H1 (cell line): ENCODE data around the gene LRRFIP1. TPM values are rescaled to one million over a fixed set of nuclear protein-coding genes. Genes with fewer than 3 reads are reported as not detected.

Source experiments
- CTCF ChIA-PET: fragments of 300-600 bp; sonication (Branson Sonifier 250); formaldehyde crosslinking; loops from one replicate; lab custom pipeline; 2021; ENCODE audit not compliant: partially characterized antibody; lab: Charles Lee
- POLR2A ChIA-PET: fragments of 300-600 bp; sonication (Branson Sonifier 250); formaldehyde crosslinking; loops from one replicate; lab custom pipeline; 2021; ENCODE audit warnings: inconsistent platforms; ENCODE audit not compliant: partially characterized antibody; lab: Charles Lee
- DNase-seq, 2 experiments: peaks; one replicate each; pipeline versions ENCODE4 v3.0.0 to v3.0.0-alpha.2; 2010 to 2022; ENCODE audit warnings: low spot score in 2 of 2, low read depth in 1 of 2, mixed read lengths in 1 of 2
- FAIRE-seq: peaks from 2 replicates; lab custom pipeline; 2011; peaks lifted over from hg19 to GRCh38; lab: Jason Lieb, UNC
- H2AFZ ChIP-seq: 2 replicates; pipeline ENCODE4 v1.8.1; 2012; ENCODE audit warnings: low read length, inconsistent platforms
- H2AK5ac ChIP-seq: 2 replicates; pipeline ENCODE4 v1.6.1; 2013; ENCODE audit warnings: low read depth, low read length
- H2BK120ac ChIP-seq: replicated peaks from 2 replicates; pipeline ENCODE3; 2013; ENCODE audit warnings: low read depth, low read length, inconsistent platforms
- H2BK12ac ChIP-seq: 2 replicates; pipeline ENCODE4 v1.6.1; 2013; ENCODE audit warnings: low read depth, low read length
- H2BK15ac ChIP-seq: 2 replicates; pipeline ENCODE4 v1.6.1; 2013; ENCODE audit warnings: low read length
- H2BK20ac ChIP-seq: 2 replicates; pipeline ENCODE4 v1.6.1; 2013; ENCODE audit warnings: low read length
- H2BK5ac ChIP-seq: 2 replicates; pipeline ENCODE4 v1.6.1; 2013; ENCODE audit warnings: low read depth, low read length
- H3K14ac ChIP-seq: 2 replicates; pipeline ENCODE4 v1.6.1; 2013; ENCODE audit warnings: inconsistent platforms; ENCODE audit not compliant: insufficient read length
- H3K18ac ChIP-seq: 2 replicates; pipeline ENCODE4 v1.6.1; 2013; ENCODE audit warnings: low read length; ENCODE audit errors: extremely low read depth
- H3K23ac ChIP-seq: 2 replicates; pipeline ENCODE4 v1.6.1; 2013; ENCODE audit warnings: inconsistent platforms; ENCODE audit not compliant: insufficient read length
- H3K23me2 ChIP-seq: 2 replicates; pipeline ENCODE4 v1.6.1; 2013; ENCODE audit warnings: low read depth, low read length
- H3K27ac ChIP-seq: 2 replicates; pipeline ENCODE4 v1.6.1; 2011; ENCODE audit warnings: low read depth, low read length, inconsistent platforms
- H3K27me3 ChIP-seq, 4 experiments: replicated peaks in 1 of 4; 1 replicate in 1 of 4; 2 replicates in 3 of 4; pipeline versions ENCODE4 v1.6.1 to v1.8.1; 2011 to 2013; ENCODE audit warnings: low read length in 3 of 4, mild to moderate bottlenecking in 3 of 4, inconsistent platforms in 2 of 4, mixed read lengths in 2 of 4, moderate library complexity in 1 of 4; ENCODE audit not compliant: control insufficient read depth in 3 of 4, insufficient read depth in 3 of 4; ENCODE audit errors: extremely low read depth in 1 of 4
- H3K36me3 ChIP-seq, 4 experiments: 2 replicates each; pipeline versions ENCODE4 v1.6.1 to v1.8.1; 2011 to 2013; ENCODE audit warnings: mild to moderate bottlenecking in 4 of 4, low read length in 3 of 4, moderate library complexity in 2 of 4, control low read depth in 1 of 4, inconsistent platforms in 1 of 4; ENCODE audit not compliant: insufficient read depth in 4 of 4, control insufficient read depth in 2 of 4
- H3K4ac ChIP-seq: replicated peaks from 2 replicates; pipeline ENCODE3; 2013; ENCODE audit warnings: low read length, low read depth, mixed read lengths, inconsistent platforms; ENCODE audit not compliant: insufficient read length
- H3K4me1 ChIP-seq, 4 experiments: replicated peaks in 1 of 4; 1 replicate in 1 of 4; 2 replicates in 3 of 4; pipeline versions ENCODE4 v1.6.1 to v1.8.1; 2011 to 2013; ENCODE audit warnings: low read length in 3 of 4, inconsistent platforms in 2 of 4, mixed read lengths in 1 of 4; ENCODE audit not compliant: insufficient read depth in 4 of 4, control insufficient read depth in 3 of 4
- H3K4me2 ChIP-seq, 2 experiments: 2 replicates each; pipeline versions ENCODE4 v1.6.1 to v1.8.1; 2011 to 2013; ENCODE audit warnings: low read depth in 2 of 2, low read length in 2 of 2, control low read depth in 1 of 2, inconsistent platforms in 1 of 2, mild to moderate bottlenecking in 1 of 2; ENCODE audit not compliant: insufficient read depth in 1 of 2
- H3K4me3 ChIP-seq, 4 experiments: fragments of 200-600, 300-600 bp in 1 of 4; sonication (generic), shearing (Covaris generic), sonication (Bioruptor Twin) in 1 of 4; 2 replicates each; pipeline versions ENCODE4 v1.5.1 to v1.8.1; 2011 to 2016; ENCODE audit warnings: low read length in 4 of 4, low read depth in 3 of 4, control low read depth in 2 of 4, inconsistent platforms in 2 of 4, mild to moderate bottlenecking in 2 of 4, mixed read lengths in 1 of 4, moderate library complexity in 1 of 4; ENCODE audit not compliant: insufficient read depth in 2 of 4; ENCODE audit errors: extremely low read depth in 1 of 4
- H3K56ac ChIP-seq: replicated peaks from 2 replicates; pipeline ENCODE3; 2013; ENCODE audit warnings: low read depth, mild to moderate bottlenecking, mixed read lengths, low read length, inconsistent platforms; ENCODE audit not compliant: insufficient read length
- H3K79me1 ChIP-seq: 2 replicates; pipeline ENCODE4 v1.6.1; 2013; ENCODE audit warnings: low read depth, low read length, control low read depth
- H3K79me2 ChIP-seq, 2 experiments: 2 replicates each; pipeline versions ENCODE4 v1.6.1 to v1.8.1; 2012 to 2013; ENCODE audit warnings: low read length in 2 of 2, mild to moderate bottlenecking in 2 of 2, inconsistent platforms in 1 of 2; ENCODE audit not compliant: insufficient read depth in 2 of 2, control insufficient read depth in 1 of 2
- H3K9ac ChIP-seq, 4 experiments: replicated peaks in 1 of 4; 1 replicate in 1 of 4; 2 replicates in 3 of 4; pipeline versions ENCODE4 v1.6.1 to v1.8.1; 2011 to 2013; ENCODE audit warnings: low read depth in 3 of 4, low read length in 3 of 4, control low read depth in 2 of 4, mild to moderate bottlenecking in 2 of 4, moderate library complexity in 2 of 4, inconsistent platforms in 1 of 4; ENCODE audit errors: extremely low read depth in 1 of 4
- H3K9me3 ChIP-seq, 2 experiments: 2 replicates each; pipeline versions ENCODE4 v1.6.1 to v1.8.1; 2012 to 2013; ENCODE audit warnings: mild to moderate bottlenecking in 2 of 2, moderate library complexity in 2 of 2, control low read depth in 1 of 2, inconsistent platforms in 1 of 2, low read depth in 1 of 2, low read length in 1 of 2, mixed read lengths in 1 of 2; ENCODE audit not compliant: insufficient read depth in 2 of 2
- H4K20me1 ChIP-seq, 2 experiments: replicated peaks in 1 of 2; 2 replicates each; pipeline versions ENCODE3 to v1.8.1; 2011 to 2013; ENCODE audit warnings: inconsistent platforms in 2 of 2, low read length in 2 of 2, mild to moderate bottlenecking in 1 of 2; ENCODE audit not compliant: insufficient read depth in 2 of 2, control insufficient read depth in 1 of 2
- H4K5ac ChIP-seq: 2 replicates; pipeline ENCODE4 v1.6.1; 2013; ENCODE audit warnings: low read length, low read depth, mixed read lengths, inconsistent platforms; ENCODE audit not compliant: insufficient read length
- H4K8ac ChIP-seq: 2 replicates; pipeline ENCODE4 v1.8.0; 2013; ENCODE audit warnings: mild to moderate bottlenecking, moderate library complexity, low read length, inconsistent platforms; ENCODE audit not compliant: insufficient read depth; ENCODE audit errors: extremely low read depth
- H4K91ac ChIP-seq: replicated peaks from 2 replicates; pipeline ENCODE3; 2013; ENCODE audit warnings: low read length, mixed read lengths, inconsistent platforms; ENCODE audit not compliant: insufficient read length
- BACH1 ChIP-seq: IDR thresholded peaks from 2 replicates; pipeline ENCODE4 v1.6.1; 2012; ENCODE audit warnings: low read length, improper control_type of control experiment
- BCL11A ChIP-seq, 2 experiments: IDR thresholded peaks; one replicate each; pipeline ENCODE4 v1.6.1; 2011; ENCODE audit warnings: low read depth in 2 of 2, low read length in 2 of 2, mild to moderate bottlenecking in 2 of 2
- CEBPB ChIP-seq: IDR thresholded peaks from 2 replicates; pipeline ENCODE4 v1.6.1; 2012; ENCODE audit warnings: low read depth, low read length
- GABPA ChIP-seq: IDR thresholded peaks from 2 replicates; pipeline ENCODE4 v1.6.1; 2011; ENCODE audit warnings: mild to moderate bottlenecking, low read length, moderate library complexity, borderline replicate concordance; ENCODE audit not compliant: insufficient read depth
- RXRA ChIP-seq: IDR thresholded peaks from 2 replicates; pipeline ENCODE4 v1.6.1; 2011; ENCODE audit warnings: low read depth, mild to moderate bottlenecking, low read length, moderate library complexity; ENCODE audit not compliant: insufficient read depth
- SRF ChIP-seq: IDR thresholded peaks from 2 replicates; pipeline ENCODE4 v1.6.1; 2011; ENCODE audit warnings: mild to moderate bottlenecking, low read depth, low read length, moderate library complexity
- TAF7 ChIP-seq: optimal IDR thresholded peaks from 2 replicates; pipeline ENCODE3; 2011; ENCODE audit warnings: low read depth, mild to moderate bottlenecking, inconsistent platforms, low read length, moderate library complexity, borderline replicate concordance
- TBP ChIP-seq: IDR thresholded peaks from 2 replicates; pipeline ENCODE4 v1.6.1; 2011; ENCODE audit warnings: low read depth, low read length, improper control_type of control experiment
- WGBS, 2 experiments: shearing (Covaris generic) in 1 of 2; methylation state at CpG; one replicate each; pipeline versions ENCODE4 v1.1.6 to v1.1.7; 2013 to 2015; ENCODE audit warnings: low lambda C conversion rate in 2 of 2, mixed read lengths in 2 of 2, inconsistent platforms in 1 of 2, low coverage in 1 of 2, missing lambda C conversion rate in 1 of 2; ENCODE audit not compliant: insufficient replicate concordance in 2 of 2, insufficient coverage in 1 of 2, insufficient read length in 1 of 2; ENCODE audit errors: extremely low coverage in 1 of 2, missing lambda C conversion rate in 1 of 2; 5-methylcytosine and 5-hydroxymethylcytosine counted together
- polyA plus RNA-seq, 7 experiments: library from polyadenylated mRNA; depleted of rRNA in 3 of 7; stranded (reverse) in 5 of 7; unstranded in 2 of 7; fragments of >200 nt in 5 of 7; fragments of 200-250 nt in 2 of 7; gene quantifications; 1 replicate in 5 of 7; 2 replicates in 1 of 7; 4 replicates in 1 of 7; pipeline versions ENCODE4 v1.2.1 to v1.2.3, GENCODE V29; 2011 to 2013; ENCODE audit warnings: missing spikeins in 2 of 7, mixed read lengths in 2 of 7
- total RNA-seq: library from RNA; stranded (reverse); fragmentation: NEBNext Ultra II Directional; extraction: Animal tissue kit (Norgen Biotek cat#: 25700); gene quantifications from 2 replicates; pipeline ENCODE4 v1.2.1, GENCODE V29; 2021
- TF ChIP-seq, protein P1 (sequence below): IDR thresholded peaks from 2 replicates; pipeline ENCODE4 v1.6.1; 2012; ENCODE audit warnings: inconsistent platforms
- TF ChIP-seq, protein P2 (sequence below): IDR thresholded peaks from 2 replicates; pipeline ENCODE4 v1.6.1; 2012; ENCODE audit warnings: low read length, inconsistent platforms

Gene LRRFIP1
- total and polyA plus RNA-seq, 2 of the 8 experiments (the other 6 are each of a cell fraction or from before 2014, with no cell fraction given) = 12.1 to 75.8 TPM

DNA sequence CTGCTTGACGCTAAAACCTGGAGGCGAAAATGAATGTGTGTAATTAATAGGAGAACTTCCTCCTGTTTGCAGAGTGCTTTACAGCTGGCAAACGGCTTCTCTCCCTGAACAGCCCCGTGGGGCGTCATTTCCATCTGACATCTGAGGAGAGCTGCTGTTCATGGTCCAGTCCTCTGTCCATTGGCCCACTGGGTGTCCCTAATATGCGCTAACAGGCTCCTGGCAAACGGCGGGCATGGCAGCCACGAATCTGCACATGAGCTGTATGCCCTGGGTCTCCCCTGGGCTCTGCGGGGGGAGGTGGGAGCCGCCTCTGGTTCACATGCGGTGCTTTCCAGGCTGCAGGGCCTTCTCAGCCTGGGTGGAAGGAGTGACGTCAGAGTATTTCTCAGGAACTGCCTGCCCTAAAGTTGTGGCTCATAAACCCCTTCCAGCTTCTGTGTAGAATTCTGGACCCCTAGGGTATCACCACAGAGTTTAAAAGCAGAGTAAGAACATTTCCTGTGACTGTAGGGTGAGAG, 73.2 kb downstream of the LRRFIP1 start:
- Histone ChIP-seq H4K20me1 (peaks cover 3 to 18% of the 10 kb centered on the region in 2 experiments), H4K91ac (no peak overlapping the region), H3K36me3 (no peaks in the 10 kb centered on the region), H3K4me1 (peaks cover 24 to 48% (median 41%) of the 10 kb centered on the region in 4 experiments), H3K14ac (no peak overlapping the region), H3K23ac (no peak overlapping the region), H3K4me2 (0 out of 4 replicates have a peak overlapping the region, but pooled peaks of 1 of the 2 experiments have one; percentile 14), H3K79me2 (peaks cover 0 to 86% of the 10 kb centered on the region in 2 experiments; a peak in 2 of 4 replicates), H3K79me1 (peaks cover 16% of the 10 kb centered on the region), H3K56ac (no peak overlapping the region), H3K4me3 (no peak overlapping the region), H2AK5ac (no peak overlapping the region), H3K27me3 (no peaks in the 10 kb centered on the region), H4K5ac (no peak overlapping the region), H2AFZ (no peak overlapping the region), H2BK5ac (peak overlapping the region; percentile 66; the same call in 1 of the 2 replicates), H3K9ac (no peak overlapping the region), H3K23me2 (no peaks in the 10 kb centered on the region), H3K4ac (peak overlapping the region; percentile 47), H4K8ac (no peak overlapping the region), H3K9me3 (no peaks in the 10 kb centered on the region), H3K27ac (no peak overlapping the region), H2BK15ac (no peak overlapping the region; the same call in 1 of the 2 replicates), H2BK120ac (no peak overlapping the region), H2BK20ac (peak overlapping the region; percentile 61; the same call in 1 of the 2 replicates), H3K18ac (no peak overlapping the region), H2BK12ac (no peak overlapping the region)
- POLR2A ChIA-PET = interaction anchor here (1.8 kb wide), 1 partner anchor 10 kb away, joined by 5 read pairs; no protein-coding TSS in a partner anchor
- CTCF ChIA-PET = interaction anchor here (0.7 to 2.4 kb wide), 10 partner anchors 9 to 188 kb away, joined by 3 to 7 read pairs (median 3); no protein-coding TSS in a partner anchor
- no peak for DNase-seq
- 79% methylated on average over 13 of the region's 13 CpGs; no CpG with 5 or more reads in 1 of the 2 experiments for WGBS, 2 experiments
- FAIRE-seq = no peak
- TF ChIP-seq BCL11A (IDR thresholded peaks at IDR 0.05; ENCODE audit: low read depth in 2 of 2, low read length in 2 of 2) (no peak), TAF7 (no peak), RXRA (no peak), SRF (no peak), GABPA (no peak), BACH1 (no peak), CEBPB (no peak), TBP (no peak)
- TF ChIP-seq, protein P1, sequence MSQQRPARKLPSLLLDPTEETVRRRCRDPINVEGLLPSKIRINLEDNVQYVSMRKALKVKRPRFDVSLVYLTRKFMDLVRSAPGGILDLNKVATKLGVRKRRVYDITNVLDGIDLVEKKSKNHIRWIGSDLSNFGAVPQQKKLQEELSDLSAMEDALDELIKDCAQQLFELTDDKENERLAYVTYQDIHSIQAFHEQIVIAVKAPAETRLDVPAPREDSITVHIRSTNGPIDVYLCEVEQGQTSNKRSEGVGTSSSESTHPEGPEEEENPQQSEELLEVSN = no peak
- TF ChIP-seq, protein P2, sequence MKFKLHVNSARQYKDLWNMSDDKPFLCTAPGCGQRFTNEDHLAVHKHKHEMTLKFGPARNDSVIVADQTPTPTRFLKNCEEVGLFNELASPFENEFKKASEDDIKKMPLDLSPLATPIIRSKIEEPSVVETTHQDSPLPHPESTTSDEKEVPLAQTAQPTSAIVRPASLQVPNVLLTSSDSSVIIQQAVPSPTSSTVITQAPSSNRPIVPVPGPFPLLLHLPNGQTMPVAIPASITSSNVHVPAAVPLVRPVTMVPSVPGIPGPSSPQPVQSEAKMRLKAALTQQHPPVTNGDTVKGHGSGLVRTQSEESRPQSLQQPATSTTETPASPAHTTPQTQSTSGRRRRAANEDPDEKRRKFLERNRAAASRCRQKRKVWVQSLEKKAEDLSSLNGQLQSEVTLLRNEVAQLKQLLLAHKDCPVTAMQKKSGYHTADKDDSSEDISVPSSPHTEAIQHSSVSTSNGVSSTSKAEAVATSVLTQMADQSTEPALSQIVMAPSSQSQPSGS = no peak
